ENCODE data around the gene STK32B.
"Not testable (repeated sequence)": the region's sequence is repeated elsewhere in the genome, so short reads cannot be mapped to it uniquely, and the experiment has no call there.

Gene STK32B

DNA sequence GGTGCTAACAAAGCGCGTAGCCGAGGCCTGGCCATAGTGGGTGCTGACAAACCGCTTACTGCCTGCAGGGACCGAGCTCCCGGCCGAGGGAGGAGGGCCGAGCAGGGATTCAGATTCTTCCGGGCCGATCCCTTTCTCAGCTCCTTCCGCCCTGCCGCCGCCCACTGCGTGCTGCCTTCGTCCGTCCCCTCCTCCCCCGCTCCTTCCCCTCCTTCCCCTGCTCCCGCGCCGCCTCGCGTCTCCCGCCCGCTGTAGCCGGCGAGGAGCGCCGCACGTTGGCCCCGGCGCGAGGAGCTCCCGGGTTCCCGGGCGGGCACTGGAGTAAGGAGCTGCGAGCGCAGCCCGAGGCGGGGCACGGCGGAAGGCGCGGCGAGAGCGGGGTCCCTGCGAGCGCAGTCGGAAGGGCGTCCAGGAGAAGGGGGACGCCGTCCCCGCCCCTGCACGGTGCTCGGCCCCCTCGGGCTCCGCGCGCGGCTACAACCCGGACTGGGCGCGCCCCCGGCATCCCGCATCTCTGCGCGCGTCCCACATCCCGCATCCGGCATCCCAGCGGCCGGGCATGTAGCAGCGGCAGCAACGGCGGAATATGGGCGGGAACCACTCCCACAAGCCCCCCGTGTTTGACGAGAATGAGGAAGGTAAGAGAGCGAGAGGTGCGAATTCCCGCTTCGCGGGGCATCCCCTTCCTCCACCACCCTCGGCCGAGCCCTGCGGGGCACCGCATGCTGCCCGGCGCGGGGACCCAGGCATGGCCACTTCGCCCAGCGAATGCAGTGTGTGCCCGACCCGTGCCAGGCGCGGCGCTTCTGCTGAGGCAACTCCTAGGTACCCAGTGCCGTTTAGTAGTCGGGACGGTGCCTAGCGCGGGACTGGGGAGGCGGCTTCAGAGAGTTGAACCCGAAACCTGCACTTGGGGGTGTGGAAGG, at the start of gene STK32B:
Gene STK32B, plus strand, starts transcription at position 203 of the 926 bp plus-strand sequence.
- DNase-seq, result no peak

DNA sequence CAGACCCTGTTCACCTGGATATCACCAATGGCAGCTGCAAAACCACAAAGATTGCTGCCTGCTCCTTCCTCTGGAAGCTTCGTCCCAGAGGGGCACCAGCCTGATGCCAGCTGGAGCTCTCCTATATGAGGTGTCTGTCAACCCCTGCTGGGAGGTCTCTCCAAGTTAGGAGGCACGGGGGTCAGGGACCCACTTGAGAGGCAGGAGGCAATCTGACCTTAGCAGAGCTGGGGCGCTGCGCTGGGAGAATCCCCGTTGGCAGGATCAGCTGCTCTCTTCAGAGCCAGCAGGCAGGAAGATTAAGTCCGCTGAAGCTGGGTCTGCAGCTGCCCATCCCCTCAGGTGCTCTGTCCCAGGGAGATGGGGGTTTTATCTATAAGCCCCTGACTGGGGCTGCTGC, 49.6 kb upstream of the STK32B start:
- not testable (repeated sequence) for DNase-seq

DNA sequence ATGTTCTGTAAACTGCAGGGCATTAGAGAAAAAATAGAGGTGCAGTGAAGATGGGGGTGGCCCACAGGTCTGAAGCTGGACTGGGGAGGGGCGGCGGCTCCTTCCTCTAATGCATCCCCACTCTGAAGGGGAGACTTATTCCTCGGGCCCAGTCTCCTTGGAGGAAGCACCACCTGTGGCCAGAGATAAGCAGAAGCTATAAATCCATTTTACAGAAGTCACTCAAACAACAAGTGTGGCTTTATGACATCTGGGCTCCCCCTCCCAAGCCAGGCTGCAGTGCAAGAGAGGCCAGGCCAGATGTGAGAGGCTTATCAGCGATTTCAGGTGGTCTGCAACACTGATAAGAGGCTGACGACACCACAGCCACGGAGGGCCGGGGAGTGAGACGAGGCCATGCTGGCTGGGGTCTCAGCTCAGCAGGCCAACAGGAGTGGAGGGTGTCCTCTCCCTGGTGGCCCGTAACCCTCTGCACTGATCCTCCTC, 47.9 kb upstream of the STK32B start:
- DNase-seq, result no peak

DNA sequence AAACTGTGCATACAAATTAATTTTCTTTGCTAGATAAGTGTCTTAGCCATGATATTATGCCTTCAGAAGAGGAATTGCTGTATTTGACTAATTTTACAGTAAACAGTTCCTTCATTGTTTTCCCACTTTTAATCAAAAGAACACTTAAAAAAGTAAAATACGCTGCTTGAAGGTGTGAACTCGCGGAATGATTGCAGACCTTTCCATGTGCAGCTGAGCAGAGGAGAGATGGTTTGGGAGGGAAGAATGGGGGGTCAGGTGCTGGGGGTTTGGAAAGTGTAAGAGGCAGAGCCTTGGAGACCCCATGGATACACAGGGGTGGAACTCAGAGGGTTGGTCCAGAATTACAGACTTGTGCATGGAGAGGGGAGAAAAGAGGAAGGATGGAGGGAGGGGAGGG, 47.4 kb upstream of the STK32B start:
- DNase-seq, result no peak

DNA sequence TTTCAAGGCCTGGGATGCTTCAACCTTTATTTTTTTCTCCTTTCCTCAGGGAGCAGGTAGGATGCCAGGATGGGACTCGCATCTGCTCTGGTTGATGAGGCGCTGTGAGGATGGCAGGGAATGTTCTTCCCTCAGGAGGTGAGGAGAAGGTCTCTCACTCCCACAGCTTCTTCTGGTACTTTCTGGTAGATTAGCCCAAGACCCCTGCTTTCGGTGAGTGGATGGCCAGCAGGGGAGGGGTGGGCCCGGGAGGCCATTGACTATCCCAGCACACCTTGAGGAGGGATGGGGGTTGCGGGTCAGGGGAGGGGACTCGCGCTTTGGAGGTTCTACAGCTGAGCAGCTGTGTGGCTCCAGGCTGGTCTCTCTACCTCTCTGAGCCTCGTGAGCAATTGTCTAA, 46.8 kb upstream of the STK32B start:
- DNase-seq, result no peak

DNA sequence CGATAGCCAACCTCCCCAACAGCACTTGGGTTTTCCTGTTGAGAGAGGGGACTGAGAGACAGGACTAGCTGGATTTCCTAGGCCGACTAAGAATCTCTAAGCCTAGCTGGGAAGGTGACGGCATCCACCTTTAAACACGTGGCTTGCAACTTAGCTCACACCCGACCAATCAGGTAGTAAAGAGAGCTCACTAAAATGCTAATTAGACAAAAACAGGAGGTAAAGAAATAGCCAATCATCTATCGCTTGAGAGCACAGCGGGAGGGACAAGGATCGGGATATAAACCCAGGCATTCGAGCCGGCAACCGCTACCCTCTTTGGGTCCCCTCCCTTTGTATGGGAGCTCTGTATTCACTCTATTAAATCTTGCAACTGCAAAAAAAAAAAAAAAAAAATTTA, 44.3 kb upstream of the STK32B start:
- not testable (repeated sequence) for DNase-seq

DNA sequence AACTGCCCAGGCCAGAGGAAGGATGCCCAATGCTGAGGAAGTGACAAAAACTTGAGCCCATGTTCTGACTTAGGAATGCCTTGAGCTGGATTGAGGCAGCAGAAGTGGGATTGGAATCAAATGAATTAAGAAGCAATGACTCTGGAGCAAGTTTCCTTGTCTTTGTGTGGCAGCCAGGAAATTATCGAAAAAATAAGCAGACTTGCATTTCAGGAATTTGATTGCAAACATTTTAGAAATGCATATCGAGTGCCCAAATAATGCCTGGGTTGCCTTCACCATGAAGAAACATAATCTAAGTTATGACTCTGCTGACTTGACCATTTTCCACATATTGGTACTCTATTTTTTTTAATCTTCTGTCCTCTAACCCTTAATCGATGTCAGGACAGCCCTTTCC, 41.5 kb upstream of the STK32B start:
- DNase-seq, result no peak

DNA sequence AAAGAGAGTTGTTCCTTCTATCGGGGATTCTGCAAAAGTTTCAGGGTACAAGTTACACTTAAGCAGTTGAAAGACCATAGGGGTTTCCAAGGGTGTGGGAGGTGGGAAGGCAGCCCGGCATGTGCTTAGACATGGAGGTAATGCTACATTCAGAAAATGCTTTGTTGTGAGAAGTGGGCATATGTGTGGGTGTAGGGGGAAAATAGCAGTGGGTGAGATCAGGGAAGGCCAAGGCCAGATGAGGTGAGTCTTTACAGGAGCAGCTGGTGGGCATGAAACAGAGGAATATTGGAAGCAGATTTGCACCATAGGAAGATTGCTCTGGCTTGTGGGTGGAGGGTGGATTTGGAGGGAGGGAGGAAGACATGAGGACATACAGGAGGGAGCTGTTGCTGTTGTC, 40.3 kb upstream of the STK32B start:
- DNase-seq, result no peak

DNA sequence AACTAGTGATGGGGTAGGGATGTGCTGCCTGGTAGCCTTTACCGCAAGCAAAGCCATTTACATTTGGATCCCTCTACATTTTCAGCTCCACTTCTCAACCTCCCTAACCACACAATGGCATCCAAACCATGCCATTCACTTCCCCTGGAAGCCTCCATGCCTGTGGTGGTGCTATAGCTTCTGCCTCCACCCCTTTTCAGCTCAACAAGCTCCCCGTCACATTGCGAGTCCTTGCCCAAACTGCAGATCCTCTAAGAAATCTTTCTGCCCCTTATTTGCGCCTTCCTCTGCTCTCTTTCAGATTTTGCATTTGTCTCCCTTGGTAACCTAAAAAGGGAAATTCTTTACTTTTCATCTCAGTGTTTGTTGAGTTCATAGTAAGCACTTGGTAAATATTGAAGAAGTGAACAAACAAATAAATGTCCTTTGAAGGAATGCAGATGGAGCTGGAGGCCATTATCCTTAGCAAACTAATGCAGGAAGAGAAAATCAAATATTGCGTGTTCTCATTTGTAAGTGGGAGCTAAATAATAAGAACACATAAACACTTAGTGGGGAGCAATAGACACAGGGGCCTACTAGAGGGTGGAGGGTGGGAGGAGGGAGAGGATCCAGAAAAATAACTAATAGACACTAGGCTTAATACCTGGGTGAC, 38.9 kb upstream of the STK32B start:
- DNase-seq, result no peak

DNA sequence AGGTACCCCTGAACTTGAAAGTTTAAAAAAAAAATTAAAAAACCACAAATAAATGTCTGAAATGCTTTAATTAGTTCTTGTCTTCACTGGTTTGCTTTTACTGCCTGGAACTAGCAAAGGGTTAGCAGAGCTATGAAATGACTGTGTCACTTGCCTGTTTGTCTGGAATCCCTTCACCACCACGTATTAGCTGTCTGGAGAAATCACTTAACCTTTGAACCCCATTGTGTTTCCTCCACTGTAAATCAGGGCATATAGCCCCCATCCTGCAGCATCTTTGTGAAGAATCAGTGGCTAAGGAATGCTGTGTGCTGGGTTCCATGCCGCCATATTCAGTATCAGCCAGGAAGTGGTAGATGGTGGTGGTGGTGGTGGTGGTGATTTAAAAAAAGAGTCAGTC, 38.3 kb upstream of the STK32B start:
- no peak for DNase-seq

DNA sequence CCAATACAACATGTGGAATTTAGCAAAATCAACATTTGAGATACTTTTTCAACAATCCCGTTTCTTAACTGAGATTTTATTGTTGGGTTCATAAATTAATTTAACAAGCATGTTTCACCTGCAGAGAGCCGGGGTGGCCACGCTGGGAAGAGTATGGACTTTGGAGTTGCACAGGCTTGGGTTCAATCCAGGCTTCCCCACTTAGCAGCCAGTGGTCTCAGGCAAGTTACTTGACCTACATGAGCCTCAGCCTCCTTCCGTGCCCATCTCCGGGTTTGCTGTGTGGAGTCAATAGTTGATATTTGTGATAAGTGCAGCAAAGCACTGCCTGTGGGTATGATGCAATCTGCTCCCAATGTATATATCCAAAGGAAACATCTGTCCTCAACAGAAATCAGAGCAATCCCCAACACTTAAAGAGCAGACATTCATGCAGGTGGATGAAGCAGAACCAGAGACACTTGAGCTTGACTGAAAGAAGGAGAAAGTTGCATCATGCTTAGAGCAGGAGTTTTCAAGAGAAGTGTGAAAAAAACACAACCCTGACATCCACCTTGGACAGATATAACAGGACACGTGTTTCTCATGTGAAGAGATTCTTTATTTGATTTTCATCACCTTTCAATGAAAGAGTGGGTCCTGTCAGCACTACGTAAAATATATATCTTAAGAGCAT, 37.1 kb upstream of the STK32B start:
- DNase-seq, result no peak

DNA sequence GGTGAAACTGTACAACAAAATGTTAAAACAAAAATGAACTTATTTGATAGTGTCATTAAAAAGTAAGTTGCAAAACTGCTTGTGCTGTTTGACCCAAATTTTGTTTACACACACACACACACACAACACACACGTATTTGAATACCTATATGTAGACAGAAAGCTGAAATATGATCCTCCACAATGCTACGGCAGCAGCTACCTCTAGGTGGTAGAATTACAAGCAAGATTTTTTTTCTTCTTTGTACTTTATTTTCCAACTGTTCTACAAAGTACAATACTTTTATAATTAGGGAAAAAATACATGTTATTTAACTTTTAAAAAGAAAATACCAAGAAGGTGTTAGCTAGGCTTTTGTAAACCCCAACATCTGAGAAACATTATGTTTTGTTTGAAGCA, 33.2 kb upstream of the STK32B start:
- DNase-seq, result no peak

DNA sequence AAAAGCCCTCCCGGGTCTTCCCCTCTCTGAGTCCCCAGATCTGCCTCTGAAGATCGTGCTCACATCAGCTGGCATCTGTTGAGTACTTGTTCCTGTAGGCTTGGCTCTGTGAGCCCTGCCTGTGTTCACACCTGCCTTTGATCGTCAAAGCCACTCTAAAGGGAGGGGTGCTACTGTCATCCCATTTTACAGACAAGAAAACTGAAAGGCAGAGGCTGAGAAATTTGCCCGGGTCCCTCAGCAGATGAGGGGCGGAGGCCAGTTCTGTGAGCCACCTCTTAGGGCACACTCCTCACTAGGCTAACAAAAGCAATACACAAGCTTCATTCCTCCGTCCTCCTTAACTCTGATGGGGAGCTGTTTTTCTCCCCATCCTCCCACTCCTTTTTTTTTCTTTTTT, 32.7 kb upstream of the STK32B start:
- DNase-seq, result no peak

DNA sequence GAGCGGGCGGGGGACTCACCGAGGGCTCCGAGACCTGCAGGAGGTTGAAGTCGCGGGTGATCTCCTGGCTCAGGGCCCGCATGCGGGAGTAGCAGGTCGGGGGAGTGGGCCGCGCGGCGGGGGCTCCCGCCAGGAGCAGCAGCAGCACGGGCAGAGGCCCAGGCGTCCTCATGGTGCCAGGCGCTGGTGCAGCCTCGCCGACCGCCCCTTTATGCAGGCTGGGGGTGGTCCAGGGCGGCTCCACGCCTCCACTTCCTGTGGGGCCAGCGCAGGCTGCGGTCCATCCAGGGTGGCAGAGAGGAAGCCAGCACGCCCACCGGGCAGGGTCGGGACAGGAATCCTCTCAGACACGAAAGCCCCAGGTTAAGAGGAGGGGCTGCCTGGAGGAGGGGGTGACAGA, 32.0 kb upstream of the STK32B start, which contains the start of gene CYTL1:
Gene CYTL1, minus strand, starts transcription at position 185 of the 400 bp plus-strand sequence. Its CDS starts 13 bp downstream, at position 172.
- no peak for DNase-seq

DNA sequence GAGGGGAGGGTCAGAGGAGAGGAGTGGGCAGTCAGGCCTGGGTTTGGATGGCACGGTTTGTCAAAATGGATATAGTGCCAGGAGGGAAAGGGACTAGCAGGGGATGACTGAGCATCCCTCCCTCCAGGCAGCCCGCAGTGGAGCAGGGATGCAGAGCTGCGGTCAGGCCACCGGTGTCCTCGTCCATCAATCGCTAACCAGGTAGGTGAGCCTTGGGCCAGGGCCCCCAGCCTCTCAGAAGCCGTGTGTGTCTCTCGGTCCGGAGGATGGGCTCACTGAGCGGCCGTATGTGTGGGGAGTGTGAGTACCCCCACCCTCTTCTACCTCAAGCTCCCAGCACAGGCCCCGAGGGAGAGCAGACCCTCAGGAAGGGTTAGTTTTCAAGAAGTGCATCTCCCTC, 31.5 kb upstream of the STK32B start:
- no peak for DNase-seq

DNA sequence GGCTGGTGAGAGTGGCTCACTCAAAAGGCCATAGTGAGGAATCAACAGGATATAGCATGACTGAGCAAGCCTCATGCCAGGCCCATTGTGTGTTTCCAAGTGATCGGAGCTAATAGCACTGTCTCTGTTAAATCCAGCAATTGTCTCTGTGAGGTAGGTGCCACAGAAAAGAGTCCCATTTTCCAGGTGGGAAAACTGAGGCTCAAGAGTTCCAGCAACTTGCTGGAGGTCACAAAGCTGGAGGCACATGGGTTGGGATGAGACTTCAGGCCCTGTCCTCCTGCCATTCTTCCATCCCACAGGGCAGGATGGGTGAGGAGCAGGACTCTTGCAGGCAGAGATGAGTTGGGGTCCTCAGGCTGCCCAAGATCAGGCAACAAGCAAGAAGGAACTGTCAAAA, 30.9 kb upstream of the STK32B start:
- no peak for DNase-seq

DNA sequence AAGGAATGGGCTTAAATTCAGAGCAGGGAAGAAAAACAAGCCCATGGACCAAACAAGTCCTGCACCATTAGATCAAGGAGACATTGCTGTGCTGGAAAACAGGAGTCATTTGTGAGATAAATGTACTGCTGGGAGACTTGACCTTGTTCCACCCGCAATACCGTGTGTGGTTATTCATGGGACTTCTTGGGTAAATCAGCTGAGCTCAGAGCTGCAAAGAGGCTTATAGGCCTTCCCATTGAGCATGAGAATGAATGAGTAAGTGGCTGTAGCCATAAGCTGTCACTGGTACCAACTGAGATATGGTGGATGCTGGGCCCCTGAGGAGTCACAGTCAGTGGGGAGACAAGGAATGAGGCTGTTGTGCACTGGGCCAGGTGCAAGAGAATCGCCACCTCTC, 29.7 kb upstream of the STK32B start:
- DNase-seq, result no peak

DNA sequence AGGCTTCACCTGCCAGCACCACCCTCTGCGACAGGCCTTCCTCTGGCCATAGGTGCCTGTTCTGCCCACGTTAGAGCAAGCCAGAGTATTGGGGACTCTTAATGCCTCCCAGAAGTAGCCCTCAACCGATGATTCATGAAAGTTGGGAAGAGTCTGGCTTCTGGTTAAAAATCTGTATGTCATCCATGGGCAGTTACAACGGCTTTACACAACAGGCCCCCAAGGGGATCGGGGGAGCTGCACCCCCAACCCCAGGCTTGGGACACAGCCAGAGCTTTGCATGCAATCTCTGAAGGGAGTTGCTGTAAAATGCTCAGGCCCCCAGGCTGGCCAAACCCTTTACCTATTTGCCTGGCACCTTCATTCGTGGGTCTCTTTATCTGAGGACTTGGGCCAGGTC, 26.6 kb upstream of the STK32B start:
- no peak for DNase-seq

DNA sequence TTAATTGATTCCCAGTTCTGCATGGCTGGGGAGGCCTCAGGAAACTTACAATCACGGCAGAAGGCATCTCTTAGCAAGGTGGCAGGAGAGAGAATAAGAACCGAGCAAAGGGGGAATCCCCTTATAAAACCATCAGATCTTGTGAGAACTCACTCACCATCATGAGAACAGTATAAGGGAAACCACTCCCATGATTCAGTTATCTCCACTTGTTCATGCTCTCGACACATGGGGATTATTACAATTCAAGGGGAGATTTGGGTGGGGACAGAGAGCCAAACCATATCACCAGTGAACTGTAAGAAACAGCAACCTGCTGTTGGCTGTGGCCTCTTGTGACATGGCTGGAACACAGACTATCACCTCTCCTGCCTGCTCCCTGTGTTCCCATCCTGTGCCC, 24.9 kb upstream of the STK32B start:
- no peak for DNase-seq

DNA sequence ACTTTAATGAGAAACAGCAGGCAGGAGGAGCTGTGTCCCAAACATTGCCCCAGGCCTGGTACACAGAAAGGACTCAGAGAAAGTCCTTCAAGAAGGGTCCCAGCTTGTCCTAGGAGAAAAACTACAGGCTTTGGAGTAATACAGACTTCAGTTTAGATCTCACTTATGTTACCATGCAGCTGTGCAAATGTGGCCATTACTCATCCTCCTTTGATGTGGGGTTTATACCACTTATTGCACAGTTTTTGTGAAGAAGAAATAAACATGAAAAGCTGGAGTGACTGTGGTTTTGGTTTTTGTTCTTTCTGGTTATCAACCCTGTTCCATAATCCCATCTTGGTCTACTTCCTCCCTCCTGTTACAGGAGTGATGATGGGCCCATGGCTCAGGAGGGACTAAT, 23.9 kb upstream of the STK32B start:
- DNase-seq, result no peak

DNA sequence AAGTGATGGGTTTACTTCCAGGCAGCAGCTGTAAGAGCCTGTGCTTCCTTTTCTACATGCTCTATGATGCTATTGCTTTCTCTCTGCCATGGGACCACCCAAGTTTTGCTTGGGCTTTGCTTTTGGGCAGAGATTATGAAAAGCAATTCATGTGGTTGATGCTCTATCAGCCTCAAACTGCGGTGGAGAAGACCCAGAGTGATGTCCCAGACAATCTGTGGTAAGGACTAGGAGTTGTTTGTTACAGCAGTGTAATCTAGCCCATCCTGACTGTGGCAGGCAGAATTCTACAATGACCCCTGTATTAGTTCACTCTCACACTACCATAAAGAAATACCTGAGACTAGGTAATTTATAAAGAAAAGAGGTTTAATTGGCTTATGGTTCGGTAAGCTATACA, 22.8 kb upstream of the STK32B start:
- no peak for DNase-seq

DNA sequence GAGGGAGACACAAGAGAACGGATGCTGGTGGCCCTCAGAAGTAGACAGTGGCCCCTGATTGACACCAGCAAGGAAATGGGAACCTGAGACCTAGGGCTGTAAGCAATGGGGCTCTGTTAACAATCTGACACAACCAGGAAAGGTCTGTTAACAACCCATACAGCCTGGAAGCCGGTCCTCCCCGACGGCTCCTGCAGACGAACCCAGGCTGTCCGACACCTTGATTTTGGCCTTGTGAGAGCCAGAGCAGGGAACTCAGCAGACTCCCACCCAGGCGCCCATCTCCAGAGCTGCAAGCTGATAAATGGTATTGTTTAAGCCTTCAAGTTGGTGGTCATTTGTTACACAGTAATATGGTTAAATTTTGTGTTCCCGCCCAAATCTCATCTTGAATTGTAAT, 21.8 kb upstream of the STK32B start:
- DNase-seq, result no peak

DNA sequence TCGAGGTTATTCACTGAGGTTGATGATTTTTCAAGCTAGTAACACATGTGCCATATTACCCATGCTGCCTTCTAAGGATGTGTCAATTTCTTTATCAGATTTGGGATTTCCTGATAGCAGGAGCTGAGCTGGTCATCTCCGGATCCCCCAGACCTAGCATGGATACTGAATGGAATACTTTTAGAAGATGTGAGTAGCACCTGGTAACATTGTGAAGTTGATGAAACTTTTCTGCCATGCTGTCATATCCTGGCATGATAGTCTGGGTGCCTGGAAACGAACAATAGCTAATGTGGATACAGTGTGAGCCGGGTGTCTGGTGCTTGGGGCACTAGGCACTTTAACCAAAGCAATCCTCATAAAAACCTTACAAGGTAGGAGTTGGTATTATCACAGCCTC, 21.1 kb upstream of the STK32B start:
- DNase-seq, result no peak

DNA sequence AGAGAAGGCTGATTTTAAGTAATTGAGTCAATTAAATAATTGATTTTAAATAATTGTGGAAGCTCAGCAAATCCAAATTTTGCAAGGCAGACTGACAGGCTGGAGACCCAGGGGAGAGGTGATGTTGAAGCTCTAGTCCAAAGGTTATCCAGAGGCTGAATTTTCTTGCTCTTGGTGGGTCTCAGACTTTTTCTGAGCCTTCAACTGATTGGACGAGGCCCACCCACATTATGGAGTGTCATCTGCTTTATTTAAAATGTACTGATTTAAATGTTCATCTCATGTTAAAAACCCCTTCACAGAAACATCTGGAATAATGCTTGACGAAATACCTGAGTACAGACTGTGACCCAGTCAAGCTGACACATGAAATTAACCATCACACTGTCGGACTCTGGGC, 20.4 kb upstream of the STK32B start:
- DNase-seq, result no peak
